Tongue (tissue), 2 donors: Measurements from ENCODE around the gene SPATS2L. TPM values are rescaled to one million over a fixed set of nuclear protein-coding genes. Genes with fewer than 3 reads are reported as not detected.
A peak's percentile ranks its signal among the peaks of the same experiment; 100 is the strongest.

ENCODE experiments used
- DNase-seq: peaks from one replicate; pipeline ENCODE4 v3.0.0-alpha.2; 2015
- total RNA-seq: library from RNA; depleted of rRNA; stranded (reverse); fragments of >200 nt; gene quantifications from one replicate; pipeline ENCODE4 v1.2.3, GENCODE V29; 2014

Gene SPATS2L
- total RNA-seq, 1 donor from 2014 or later, result 220 TPM

DNA sequence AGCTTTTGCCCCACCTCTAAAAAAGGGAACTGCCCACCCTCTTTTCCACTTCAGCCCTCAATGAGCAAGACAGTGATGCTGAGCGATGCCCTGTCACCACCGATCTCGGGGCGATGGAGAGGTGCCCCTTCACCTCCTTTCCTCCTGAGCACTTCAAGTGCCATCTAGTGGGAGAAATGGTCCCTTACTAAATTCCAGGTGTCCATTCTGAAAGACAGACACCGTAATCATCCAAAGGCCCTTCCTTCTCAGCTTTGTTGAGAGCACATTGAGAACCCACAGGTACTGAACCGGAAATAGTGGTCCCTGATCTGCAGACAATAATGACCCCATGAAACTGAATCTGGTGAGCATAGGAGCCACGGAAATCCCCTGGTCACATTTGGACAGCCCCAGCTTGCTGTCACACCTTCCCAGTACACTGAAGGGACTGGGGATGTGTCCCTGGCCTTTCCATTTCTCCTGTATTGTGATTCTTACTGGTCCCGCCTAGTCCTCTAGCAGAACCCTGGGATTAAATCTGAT lies 164.9 kb downstream of the SPATS2L start:
- no peak for DNase-seq

DNA sequence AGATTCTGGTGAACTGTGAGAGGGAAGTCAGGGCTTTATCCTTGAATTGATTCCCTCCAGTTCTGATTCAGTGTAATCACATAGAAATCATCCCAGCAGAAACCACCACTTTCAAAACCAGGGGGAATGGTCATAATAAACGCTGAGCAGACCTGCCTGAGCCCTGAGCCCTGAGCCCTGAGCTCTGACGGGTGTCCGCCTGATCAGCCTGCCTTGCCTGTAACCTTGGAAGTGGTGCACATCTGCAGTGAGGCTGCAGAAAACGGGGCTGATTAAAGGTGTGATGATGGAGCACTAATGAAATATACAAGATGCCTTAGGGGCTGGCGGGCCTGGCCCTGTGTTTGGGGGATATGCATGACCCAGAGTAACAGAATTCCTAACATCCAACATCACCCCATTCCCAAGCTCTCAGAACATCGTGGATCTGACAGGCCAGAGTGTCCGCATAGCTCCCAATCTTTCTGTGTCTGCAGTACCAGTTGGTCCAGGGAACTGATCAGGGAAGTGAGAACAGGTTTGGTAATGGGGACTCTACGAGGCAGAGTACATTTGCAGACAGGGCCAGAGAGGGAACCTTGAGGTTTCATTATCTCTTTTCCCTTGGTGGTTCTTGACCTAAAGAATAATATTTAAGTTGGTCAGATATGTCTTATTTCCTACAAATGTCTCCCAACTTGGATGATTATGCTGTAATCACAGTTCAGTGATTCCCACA lies 165.6 kb downstream of the SPATS2L start:
- no peak for DNase-seq

DNA sequence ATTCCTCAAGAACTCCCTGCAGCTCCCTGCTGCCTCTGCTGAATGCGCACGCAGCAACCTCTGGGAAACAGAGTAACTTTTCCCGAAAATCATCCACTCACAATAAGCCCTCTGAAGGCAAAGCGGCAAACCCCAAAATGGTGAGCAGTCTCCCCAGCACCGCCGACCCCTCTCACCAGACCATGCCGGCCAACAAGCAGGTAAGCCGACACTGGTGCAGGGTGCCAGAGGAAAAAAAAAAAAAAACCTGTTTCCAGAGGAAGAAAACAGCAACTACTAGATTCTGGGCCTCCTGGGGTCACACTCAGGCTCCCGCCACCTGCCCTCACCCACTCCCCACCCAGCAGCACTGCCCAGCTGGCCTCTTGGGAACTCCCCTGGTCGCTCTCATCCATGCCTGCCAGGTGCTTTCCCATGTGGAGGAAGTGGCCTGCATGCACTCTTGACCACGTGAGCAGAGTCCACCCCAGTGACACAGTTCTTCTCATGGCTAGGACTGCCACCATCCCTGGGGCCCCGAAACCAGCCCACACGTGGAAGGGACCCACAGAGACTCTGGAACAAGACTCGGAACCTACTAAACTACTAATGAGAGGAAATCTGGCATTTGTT lies 166.5 kb downstream of the SPATS2L start:
- DNase-seq, result no peak

DNA sequence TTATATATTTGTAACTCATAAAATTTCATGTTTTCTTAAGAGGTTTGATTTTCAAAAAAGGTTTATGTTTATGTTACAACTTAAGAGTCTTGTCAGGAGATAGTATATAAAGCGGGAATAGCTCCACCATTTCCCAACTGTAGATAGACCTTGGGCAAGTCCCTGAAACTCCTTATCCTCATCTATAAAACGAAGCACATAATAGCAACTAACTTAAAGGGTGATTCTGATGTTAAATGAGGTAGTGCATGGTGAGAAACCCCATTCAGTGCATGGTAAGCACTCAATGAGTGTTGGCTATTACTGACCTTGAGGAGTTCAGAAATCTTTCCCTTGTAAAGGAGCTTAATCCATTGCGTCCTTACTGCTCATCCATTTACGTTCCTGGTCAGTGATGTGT lies 169.3 kb downstream of the SPATS2L start:
- DNase-seq, result no peak

DNA sequence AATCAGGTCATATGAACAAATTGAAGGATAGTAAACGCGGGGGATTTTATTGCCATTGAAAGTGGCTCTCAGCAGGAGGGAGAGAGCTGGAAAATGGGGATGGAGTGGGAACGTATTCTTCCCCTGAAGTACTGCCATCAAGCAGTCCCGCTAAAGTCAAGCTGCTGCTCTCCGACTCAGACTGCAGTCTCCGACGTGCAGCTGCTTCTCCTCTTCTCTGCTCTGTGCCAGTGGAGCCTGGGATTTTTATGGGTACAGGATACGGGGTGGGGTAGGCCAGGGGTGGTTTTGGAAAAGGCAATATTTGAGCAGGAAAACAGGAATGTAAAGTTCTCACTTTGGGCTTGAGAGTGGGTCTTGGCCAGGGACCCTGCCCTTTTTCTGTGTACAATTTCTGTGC lies 170.3 kb downstream of the SPATS2L start:
- DNase-seq, result no peak

DNA sequence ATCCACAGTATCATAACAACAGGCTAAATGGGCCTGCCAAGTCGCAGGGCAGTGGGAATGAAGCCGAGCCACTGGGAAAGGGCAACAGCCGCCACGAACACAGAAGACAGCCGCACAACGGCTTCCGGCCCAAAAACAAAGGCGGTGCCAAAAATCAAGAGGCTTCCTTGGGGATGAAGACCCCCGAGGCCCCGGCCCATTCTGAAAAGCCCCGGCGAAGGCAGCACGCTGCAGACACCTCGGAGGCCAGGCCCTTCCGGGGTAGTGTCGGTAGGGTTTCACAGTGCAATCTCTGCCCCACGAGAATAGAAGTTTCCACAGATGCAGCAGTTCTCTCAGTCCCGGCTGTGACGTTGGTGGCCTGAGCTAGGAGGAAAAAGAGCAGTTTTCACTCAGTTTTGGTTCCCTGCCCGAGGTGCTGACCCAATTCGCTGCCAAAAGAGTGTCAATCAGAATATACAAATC lies 171.2 kb downstream of the SPATS2L start:
- no peak for DNase-seq

DNA sequence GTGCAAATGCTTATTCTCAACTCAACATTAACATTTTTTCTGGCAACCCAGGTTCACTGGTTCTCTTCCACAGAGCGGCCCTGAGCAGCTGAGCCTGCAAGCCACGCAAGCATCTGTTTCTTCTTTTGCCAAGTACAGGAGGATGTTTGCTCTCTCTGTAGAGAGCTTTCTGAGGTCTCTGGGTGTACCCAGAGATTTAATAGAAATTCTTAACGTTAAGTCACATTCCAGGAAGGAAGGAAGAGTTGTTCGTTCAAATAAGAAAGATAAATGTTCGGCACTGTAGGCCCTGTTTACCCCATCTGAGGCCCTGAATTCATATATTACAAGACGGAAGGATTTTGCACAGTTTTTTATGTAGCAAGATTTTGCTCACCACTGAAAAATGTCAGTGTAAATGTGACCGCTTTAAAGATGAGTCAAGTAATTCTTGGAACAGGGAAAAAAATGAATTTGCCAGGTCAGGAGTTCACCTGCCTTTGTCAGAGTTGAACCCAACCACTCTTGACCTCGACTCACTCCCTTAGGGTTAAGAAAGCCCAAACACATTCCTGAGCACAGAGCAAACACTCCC lies 173.3 kb downstream of the SPATS2L start:
- DNase-seq, result peak; percentile 38

DNA sequence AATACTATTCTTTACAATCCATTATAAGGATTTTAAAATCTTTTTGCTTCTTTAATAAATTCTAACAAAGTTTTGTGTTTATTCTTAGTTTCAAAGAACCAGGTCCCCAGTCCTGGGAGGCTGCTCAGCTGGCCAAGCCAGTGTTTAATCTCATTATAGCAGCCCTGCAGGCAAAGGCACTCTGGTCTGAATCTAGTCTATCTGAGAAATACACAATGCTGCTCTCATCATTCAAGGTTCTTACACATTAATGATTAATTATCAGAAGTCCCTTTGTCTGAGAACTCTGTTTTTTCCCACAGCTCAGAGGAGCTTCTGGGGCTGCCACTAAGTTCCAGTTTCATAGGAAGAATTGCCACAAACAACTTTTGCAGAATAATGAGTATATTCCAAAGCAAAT lies 175.7 kb downstream of the SPATS2L start:
- DNase-seq, result no peak

DNA sequence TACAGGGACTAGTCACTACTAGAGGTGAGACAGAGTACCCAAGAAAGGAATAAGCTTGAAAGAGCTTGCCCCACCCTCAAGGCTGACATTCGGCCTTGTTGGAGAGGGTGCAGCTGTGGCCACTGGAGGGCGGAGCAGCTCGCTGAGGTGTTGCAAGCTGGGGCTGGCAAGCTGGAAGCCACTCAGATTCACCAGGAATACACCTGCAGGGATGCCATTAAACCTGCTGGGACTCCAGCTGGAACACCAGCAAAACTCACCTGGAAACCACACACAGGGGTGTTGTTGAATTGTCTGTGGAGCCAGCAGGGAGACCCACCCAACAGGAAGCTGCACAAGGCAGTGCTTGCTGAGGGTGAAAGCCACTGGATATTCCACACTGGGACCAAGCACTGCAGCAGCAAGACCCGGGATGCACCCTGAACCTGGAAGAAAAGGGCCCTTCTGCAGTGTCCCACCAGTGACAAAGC lies 177.3 kb downstream of the SPATS2L start:
- peak; percentile 54 for DNase-seq

DNA sequence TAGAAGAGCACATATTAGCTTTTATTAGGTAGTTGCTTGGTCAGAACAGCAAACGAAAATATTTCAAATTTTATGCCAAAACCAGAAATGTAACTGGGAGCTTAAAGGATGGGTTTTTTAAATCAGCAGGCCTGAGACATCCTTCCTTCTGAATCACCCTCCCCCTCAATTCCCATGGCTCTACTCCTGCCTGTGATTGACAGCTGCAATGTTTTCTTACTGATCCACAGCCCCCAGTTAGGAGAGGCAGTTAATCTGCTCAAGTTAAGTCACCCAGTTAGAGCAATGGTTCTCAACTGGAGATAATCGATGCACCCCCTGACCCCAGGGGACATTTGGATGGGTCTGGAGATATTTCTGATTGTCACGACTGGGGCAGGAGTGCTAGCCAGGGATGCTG lies 178.4 kb downstream of the SPATS2L start:
- DNase-seq, result no peak

DNA sequence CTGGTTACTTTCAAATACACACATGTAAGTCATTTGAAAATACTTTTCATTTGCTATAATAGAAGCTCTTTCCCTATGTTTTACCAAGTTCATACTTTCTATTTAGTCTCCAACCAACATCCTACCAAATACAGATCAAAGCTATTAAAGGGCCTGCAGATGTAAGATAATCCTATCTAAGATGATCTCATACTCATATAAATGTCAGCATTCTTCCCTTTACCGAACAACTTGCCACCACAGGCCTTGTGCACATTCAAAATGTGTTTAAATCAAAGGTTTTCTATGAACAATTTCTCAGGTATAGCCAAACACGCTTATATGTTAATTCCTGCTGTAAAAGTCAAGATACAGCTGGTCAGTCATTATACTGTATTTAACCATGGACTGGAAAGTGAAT lies 180.0 kb downstream of the SPATS2L start:
- no peak for DNase-seq

DNA sequence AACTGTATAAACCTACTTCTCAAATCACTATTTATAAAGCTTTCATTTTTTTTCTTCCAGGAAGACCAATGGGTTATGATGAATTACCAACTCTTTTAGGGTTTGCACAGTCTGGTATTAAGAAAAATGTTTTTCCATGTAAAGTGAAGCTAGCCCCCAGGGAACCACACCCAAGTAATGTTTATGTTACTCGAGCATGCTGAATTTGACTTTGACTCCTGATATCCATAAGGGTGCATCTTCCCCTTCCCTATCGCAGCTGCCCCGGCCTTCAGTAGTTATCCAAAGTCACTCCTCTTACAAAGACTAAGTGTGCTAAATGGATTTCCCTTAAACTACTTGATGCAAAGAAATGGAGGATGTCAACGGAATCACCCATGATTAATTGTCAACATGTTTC lies 181.7 kb downstream of the SPATS2L start:
- DNase-seq, result no peak

DNA sequence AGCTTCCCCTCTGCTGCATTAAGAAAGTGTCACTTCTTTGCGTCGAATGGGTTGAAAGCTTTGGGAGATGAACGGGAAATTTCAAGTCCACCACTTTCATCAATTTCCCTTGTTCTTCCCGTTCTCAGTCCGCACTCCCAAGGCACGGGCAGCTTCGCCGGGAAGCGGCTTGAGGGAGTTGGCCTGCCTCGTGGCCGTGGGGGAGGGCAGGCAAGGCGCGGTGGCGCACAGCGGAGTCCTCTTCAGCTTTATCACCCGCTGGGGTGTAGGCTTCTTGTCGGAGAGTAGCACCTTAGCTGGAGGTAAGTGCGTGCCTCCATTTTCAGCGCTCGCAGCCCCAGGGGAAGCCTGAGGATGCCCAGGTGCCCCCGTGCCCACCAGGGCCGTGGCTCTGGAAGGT lies 183.5 kb downstream of the SPATS2L start:
- no peak for DNase-seq

DNA sequence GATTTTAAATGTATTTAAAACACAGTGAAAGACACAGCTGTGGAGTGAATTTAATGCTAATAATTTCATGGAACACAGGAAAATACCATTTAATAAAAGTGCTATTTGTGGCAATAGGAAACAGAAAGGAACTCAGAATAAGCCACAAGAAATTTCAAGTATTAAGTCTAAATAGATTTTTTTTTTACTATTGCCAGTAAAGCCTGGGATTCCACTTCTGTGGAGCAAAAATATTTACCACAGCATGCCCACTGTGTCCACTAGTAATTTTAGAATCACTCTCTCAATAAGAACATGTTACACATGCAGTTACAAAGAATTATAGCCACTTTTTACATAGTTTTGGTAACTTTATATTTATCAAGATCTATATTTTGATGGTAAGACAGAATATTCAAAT lies 186.2 kb downstream of the SPATS2L start:
- no peak for DNase-seq

DNA sequence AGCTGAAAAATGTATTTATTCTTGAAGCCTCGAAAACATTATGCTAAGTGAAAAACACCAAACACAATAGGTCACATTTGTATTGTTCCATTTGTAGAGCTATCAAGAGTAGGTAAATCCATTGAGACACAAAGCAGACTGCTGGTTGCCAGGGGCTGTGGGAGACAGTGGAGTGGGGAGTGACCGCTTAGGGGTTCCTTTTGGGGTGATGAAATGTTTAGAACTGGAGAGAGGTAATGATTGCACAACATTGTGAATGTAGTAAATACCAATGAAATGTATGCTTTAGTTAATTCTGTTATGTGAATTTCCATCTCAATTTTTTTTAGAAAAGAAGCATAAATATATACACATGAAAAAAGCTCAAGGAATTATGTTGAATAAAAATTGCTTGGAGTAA lies 187.6 kb downstream of the SPATS2L start:
- DNase-seq, result no peak

DNA sequence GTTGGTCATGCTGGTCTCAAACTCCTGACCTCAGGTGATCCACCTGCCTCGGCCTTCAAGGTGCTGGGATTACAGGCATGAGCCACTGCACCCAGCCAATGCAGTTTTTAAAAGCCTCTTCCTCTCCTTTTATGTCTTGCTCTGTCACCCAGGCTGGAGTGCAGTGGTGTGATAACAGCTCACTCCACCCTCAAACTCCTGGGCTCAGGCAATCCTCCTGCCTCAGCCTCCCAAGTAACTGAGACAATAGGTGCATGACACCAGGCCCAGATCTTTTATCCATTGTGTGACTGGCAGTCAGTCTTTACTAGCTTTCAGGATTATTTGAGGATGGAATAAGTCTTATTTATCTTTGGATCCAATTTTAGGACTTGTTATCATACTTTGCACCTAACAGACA lies 190.2 kb downstream of the SPATS2L start:
- DNase-seq, result no peak

DNA sequence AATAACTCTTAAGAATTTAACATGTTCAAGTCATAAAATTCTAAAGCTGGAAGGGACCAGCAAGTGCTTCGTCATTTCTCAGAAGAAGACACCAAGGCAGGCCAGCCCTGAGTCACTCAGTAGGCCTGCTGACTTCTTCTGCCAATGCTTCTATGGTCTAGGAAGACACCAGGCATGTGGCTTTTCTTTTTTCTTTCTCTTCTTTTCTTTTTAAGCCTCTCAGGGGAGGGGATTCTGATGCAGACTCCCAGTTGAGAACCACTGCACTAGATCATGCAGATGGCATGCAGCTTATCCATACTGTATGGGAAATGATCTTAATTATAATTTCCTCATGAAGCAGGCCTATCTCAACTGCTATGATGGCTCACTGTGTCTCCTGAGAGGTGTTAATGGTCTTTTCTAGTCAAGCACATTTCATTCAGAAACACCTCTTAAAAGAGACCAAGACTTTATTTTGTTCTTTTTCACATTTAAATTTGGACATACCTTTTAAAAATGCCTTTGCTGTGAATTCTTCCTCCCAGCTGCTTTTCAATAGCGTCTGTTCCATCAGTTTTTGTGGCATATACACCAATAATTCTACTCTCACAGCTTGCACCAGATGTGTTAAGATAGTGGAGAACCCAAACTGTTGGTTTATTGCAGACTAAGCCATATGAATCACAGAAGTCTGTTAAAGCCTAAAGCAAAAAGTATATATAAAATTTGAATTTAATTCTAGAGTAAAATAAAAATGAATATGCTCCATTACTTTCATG lies 192.1 kb downstream of the SPATS2L start:
- DNase-seq, result no peak

DNA sequence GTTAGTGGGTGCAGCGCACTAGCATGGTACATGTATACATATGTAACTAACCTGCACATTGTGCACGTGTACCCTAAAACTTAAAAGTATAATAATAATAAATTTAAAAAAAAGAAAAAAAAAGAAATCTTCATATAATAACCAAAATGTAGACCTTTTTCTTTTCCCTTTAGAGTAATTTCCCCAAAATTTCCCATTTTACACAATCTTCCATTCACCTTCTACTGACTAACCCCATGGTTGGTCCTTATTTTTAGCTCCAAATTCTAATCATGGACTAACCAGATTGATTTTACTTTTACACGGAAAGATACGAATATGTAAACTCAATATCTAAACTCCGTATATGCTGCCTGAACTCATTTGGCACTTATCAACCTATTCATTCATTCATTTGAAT lies 195.7 kb downstream of the SPATS2L start:
- no peak for DNase-seq

DNA sequence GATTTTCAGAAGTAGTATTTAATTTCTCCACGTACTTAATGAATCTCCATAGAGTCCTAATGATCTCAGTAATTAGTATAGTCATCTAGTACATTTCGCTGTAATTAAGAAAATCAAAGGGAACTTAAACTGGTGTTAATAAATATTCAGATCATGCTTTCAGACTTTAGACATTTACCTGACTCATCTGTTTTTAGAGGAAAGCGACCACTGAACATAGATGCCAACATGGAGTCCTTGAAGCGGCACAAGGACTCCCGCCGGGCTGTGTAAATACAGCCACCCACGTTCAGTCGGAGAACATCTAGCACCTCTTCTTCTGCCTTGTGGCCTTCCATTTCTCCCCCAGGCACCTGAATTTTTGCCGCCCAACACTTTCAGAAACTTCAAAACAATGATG lies 200.2 kb downstream of the SPATS2L start:
- no peak for DNase-seq

DNA sequence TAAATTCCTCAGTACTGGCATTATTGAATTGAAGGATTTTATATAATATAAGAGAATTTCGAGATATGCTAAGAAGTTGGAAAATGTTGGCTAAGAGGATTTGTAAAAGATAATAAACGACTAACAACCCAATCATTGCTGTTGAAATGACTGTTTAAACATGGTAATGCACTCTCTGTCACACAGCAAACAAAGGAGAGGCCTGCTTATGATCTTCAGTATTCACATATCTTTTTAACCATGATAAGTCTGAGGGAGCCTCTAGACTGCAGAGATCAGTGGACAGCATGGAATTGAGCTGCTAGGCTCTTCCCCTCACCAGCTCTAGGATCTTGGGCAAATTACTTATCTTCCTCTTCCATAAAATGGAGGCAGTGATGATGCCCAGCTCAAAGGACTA lies 200.7 kb downstream of the SPATS2L start:
- DNase-seq, result no peak

DNA sequence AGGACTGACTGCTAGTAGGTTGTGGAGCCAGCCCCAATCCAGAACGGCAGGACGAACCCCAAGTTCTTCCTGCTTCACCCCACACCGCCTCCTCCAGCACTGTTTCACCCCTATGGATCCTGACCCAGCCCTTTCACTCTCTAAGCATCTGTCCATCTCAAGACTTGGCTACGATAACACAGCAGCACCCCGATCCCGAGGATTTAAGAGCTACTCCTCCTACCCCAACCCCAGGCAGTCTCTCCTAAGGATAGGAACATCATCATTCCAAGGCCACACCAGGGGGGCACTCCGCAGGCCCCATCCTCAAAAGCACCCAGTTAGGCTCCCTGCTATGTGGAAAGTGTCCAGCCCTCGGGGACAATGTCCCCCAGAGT lies 202.7 kb downstream of the SPATS2L start:
- DNase-seq, result peak; percentile 28

DNA sequence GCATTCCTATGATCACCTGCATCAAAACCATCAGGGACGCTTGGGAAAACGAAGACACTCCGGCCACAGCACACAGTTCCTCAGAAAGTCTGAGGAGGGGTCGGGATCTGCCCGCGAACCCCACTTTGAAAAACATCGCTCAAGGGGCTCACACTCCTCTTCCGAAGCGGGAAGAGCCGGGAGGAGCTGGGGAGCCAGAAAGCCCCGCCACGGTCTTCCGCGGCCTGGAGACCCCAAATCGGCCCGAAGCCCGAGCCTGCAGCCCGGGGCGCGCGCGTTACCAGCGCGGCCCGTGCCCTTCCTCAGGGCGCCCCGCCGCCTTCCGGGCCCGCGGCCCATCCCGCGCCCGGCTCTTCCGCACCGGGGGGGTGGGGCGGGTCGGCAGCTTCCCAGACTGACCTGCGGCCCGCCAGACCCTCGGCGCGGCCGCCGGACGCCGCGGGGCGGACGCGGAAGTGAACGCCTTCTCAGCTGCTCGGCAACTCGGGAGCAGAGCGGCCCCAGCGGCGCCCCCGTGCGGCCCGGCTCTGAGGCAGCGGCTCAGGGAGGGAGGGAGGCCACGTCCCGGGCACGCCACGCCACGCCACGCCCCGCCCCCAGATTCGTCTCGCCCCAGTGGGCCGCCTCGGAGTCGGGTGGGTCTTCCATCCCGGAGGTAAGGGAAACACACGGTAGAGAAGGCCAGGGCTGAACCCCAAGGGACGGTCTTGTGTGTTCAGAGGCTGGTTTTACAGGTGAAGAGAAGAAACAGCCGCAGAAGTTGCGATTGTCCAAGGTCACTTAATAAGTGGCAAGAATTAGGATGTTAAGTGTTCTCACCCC lies 203.3 kb downstream of the SPATS2L start, which contains the start of gene KCTD18:
Gene KCTD18, minus strand, starts transcription at position 457 of the 822 bp plus-strand sequence. CDS start 3,052 bp downstream, outside the sequence.
- DNase-seq, result peak; percentile 93
